DMS 273 (cell line): ENCODE results near the gene GABRA5.

Source experiments
- DNase-seq: peaks from one replicate; lab custom pipeline; 2025; ENCODE audit not compliant: unreplicated experiment; lab: John Stamatoyannopoulos, UW

GABRA5 gene

DNA sequence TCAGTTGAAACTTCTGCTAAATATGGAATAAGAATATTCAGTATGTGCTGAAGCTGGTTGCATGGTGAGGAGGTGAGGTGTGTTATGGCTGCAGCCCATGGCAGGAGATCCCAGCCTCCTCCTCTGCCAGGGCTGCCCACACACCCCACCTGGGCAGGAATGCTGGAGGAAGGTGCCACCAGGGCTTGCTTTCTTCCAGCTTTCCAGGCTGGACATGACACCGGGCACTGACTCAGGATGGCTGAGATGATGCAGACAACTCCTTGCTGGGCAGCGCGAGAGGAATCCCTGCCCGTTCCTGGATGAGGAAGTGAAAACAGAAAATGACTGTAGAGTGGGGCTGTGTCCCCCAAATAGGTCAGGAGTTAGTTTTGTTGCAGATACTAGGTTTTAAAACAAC, 118.2 kb downstream of the GABRA5 start:
- DNase-seq: no peak

DNA sequence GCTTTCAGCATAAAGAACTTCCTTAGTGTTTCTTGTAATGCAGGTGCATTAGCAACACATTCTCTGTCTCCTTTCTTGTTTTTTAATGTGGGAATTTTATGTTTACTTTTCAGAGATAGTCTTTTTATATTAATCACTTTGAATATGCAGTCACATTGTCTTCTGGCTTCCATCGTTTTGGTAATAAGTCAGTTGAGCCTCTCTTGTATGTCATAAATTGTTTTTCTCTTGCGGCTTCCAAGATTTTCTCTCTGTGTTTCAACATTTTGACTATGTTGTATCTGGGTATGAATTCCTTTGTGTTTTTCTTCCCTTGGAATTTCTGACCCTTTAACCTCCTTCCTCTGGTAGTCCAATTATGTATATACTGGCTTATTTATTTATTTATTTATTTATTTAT, 129.4 kb downstream of the GABRA5 start:
- DNase-seq: no peak
